ENCODE measurements around the gene CLDN2.

The CLDN2 gene

GRCh38 chrX:106964290-106964689 is 44.1 kb downstream of the CLDN2 start:
- no peak for DNase-seq

- peak in 1 of 2 experiments; percentile 0 for DNase-seq
Observed at GRCh38 chrX:106966547-106966946, 46.3 kb downstream of the CLDN2 start.

- DNase-seq, result no peak
Observed at GRCh38 chrX:106972896-106973295, 52.7 kb downstream of the CLDN2 start.

- DNase-seq, result no peak
Observed at GRCh38 chrX:106973433-106974149, 53.4 kb downstream of the CLDN2 start.

- no peak for DNase-seq
Observed at GRCh38 chrX:106976416-106976815, 56.2 kb downstream of the CLDN2 start.

All from activated CD4-positive, alpha-beta T cell treated with anti-CD3 and anti-CD28 coated beads, Interleukin-2, amount 50 U/mL, for 48 hours (primary cell).